Measurements from ENCODE around the gene ADAMTS2.
"Not testable (repeated sequence)": the region's sequence is repeated elsewhere in the genome, so short reads cannot be mapped to it uniquely, and the experiment has no call there.

Gene ADAMTS2

DNA sequence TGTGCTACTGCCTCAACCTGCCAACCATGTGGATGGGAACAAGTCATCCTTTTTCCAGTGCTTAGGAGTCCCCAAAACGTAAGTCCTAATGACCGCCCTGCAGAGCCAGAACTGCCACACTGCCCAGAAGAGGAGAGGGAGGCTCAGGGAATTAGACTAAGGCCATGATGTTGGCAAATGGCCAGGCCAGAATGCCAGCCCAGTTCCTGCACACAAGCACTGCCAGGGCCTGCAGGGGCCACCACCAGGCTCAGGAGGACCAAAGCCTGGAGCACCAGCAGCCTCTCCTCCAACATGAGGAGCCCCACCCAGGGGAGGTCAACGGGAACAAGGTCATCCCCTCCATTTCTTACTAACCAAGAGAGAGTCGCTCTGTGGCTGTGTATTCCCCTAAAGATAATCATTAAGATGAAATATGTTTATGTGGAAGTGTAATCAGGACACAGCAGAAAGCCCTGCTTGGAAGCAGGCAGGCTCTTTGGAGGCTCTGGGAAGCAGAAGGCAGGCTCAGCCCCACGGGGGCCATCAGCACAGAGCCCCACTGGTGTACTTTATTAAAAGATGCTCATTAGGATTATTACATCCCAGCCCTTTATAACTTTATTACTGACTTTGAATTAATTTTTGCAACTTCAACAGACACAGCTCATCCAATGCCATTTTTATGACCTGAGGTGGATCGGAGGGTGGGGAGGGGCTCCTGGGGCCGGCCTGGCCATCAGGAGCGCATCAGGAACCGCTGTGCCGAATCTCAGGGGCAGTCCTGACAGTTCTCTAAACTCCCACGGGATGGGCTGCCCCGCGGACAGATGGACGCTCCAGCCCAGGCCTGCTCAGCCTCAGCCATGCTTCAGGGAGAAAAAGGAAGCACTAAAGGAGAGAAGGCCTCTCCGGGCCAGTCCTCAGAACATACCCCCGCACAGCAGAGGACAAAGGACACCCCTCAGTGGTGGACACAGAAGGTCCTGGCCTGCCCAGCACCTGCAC, 127.0 kb downstream of the ADAMTS2 start:
- H3K4me2 ChIP-seq (ENCODE audit: low read length): no peak overlapping the region
- no peaks in the 10 kb centered on the region for H3K79me2 ChIP-seq
- no peaks in the 10 kb centered on the region for H3K4me1 ChIP-seq
- H3K9me3 ChIP-seq (ENCODE audit: control insufficient read depth, low read length): no peaks in the 10 kb centered on the region
- no peaks in the 10 kb centered on the region for H3K36me3 ChIP-seq (ENCODE audit: control insufficient read depth, insufficient read depth, low read length)
- H2AFZ ChIP-seq: no peak overlapping the region
- no peaks in the 10 kb centered on the region for H3K27me3 ChIP-seq (ENCODE audit: control insufficient read depth, insufficient read depth, low read length)
- H3K9ac ChIP-seq: no peak overlapping the region
- H3K4me3 ChIP-seq (ENCODE audit: low read depth, low read length): no peak overlapping the region
- H3K27ac ChIP-seq: no peak overlapping the region
- no peak for TF ChIP-seq CTCF (IDR thresholded peaks at IDR 0.05)

GRCh38 chr5:179217356-179217755, 127.9 kb downstream of the ADAMTS2 start:
- Histone ChIP-seq H3K9ac (no peak overlapping the region), H2AFZ (no peak overlapping the region), H3K79me2 (no peaks in the 10 kb centered on the region), H3K4me2 (ENCODE audit: low read length) (no peak overlapping the region), H3K27ac (no peak overlapping the region), H3K36me3 (ENCODE audit: control insufficient read depth, insufficient read depth, low read length) (no peaks in the 10 kb centered on the region), H3K9me3 (ENCODE audit: control insufficient read depth, low read length) (no peaks in the 10 kb centered on the region), H3K4me1 (no peaks in the 10 kb centered on the region), H3K27me3 (ENCODE audit: control insufficient read depth, insufficient read depth, low read length) (no peaks in the 10 kb centered on the region), H3K4me3 (ENCODE audit: low read depth, low read length) (no peak overlapping the region)
- no peak for TF ChIP-seq CTCF (IDR thresholded peaks at IDR 0.05)

GRCh38 chr5:179216381-179216780, 128.9 kb downstream of the ADAMTS2 start:
- H3K9ac ChIP-seq; H3K36me3 ChIP-seq (ENCODE audit: control insufficient read depth, insufficient read depth, low read length); H3K4me2 ChIP-seq (ENCODE audit: low read length); H2AFZ ChIP-seq; H3K27ac ChIP-seq; H3K4me1 ChIP-seq; H3K27me3 ChIP-seq (ENCODE audit: control insufficient read depth, insufficient read depth, low read length); H3K4me3 ChIP-seq (ENCODE audit: low read depth, low read length); H3K9me3 ChIP-seq (ENCODE audit: control insufficient read depth, low read length); H3K79me2 ChIP-seq: not testable (repeated sequence)

DNA sequence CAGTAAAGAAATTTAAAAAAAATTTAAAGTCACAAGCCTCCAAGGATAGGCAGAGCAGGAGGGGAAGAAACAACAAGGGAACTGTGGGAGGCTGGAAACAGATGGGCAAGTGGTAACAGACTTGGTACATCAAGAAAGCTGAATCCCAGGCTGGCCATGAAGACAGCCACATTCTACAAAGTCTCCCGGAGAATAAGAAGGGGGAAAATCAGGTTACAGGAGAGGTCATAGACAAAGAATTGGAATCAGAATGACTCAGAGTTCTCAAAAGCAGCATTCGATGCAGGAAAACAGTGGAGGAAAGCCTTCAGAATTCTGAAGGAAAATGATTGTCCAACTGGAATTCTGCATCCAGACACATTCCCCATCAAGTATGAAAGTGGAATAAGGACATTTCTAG, 129.7 kb downstream of the ADAMTS2 start:
- no peak for TF ChIP-seq CTCF (IDR thresholded peaks at IDR 0.05)
- Histone ChIP-seq H2AFZ (no peak overlapping the region), H3K9me3 (ENCODE audit: control insufficient read depth, low read length) (no peaks in the 10 kb centered on the region), H3K4me2 (ENCODE audit: low read length) (no peak overlapping the region), H3K27me3 (ENCODE audit: control insufficient read depth, insufficient read depth, low read length) (no peaks in the 10 kb centered on the region), H3K27ac (no peak overlapping the region), H3K36me3 (ENCODE audit: control insufficient read depth, insufficient read depth, low read length) (no peaks in the 10 kb centered on the region), H3K4me3 (ENCODE audit: low read depth, low read length) (no peak overlapping the region), H3K4me1 (no peaks in the 10 kb centered on the region), H3K9ac (no peak overlapping the region), H3K79me2 (no peaks in the 10 kb centered on the region)

GRCh38 chr5:179214678-179215077, 130.6 kb downstream of the ADAMTS2 start:
- Histone ChIP-seq H3K36me3 (ENCODE audit: control insufficient read depth, insufficient read depth, low read length) (no peaks in the 10 kb centered on the region), H3K4me2 (ENCODE audit: low read length) (no peak overlapping the region), H3K27me3 (ENCODE audit: control insufficient read depth, insufficient read depth, low read length) (no peaks in the 10 kb centered on the region), H3K79me2 (no peaks in the 10 kb centered on the region), H3K9ac (no peak overlapping the region), H2AFZ (no peak overlapping the region), H3K4me3 (ENCODE audit: low read depth, low read length) (no peak overlapping the region), H3K27ac (no peak overlapping the region), H3K4me1 (no peaks in the 10 kb centered on the region), H3K9me3 (ENCODE audit: control insufficient read depth, low read length) (no peaks in the 10 kb centered on the region)
- no peak for TF ChIP-seq CTCF (IDR thresholded peaks at IDR 0.05)
